ENCODE data around the gene PROSER1. TPM values are rescaled to one million over a fixed set of nuclear protein-coding genes. Genes with fewer than 3 reads are reported as not detected.

Gene PROSER1
- total RNA-seq, 1 donor from 2014 or later: 60.7 TPM

- Histone ChIP-seq H3K4me3 (no peak overlapping the region), H3K9me3 (no peaks in the 10 kb centered on the region), H3K27ac (no peak overlapping the region), H3K4me1 (no peaks in the 10 kb centered on the region), H3K36me3 (no peaks in the 10 kb centered on the region), H3K27me3 (no peaks in the 10 kb centered on the region)
- DNase-seq (ENCODE audit: low spot score in 2 of 2): no peak
- TF ChIP-seq CTCF (IDR thresholded peaks at IDR 0.05): no peak
- intact Hi-C loops (cut with DNase I): no loop called here
Measured at GRCh38 chr13:38970380-38971051, 67.4 kb downstream of the PROSER1 start.

GRCh38 chr13:38969187-38969586 is 68.7 kb downstream of the PROSER1 start:
- Histone ChIP-seq H3K27ac (no peak overlapping the region), H3K36me3 (no peaks in the 10 kb centered on the region), H3K9me3 (no peaks in the 10 kb centered on the region), H3K27me3 (no peaks in the 10 kb centered on the region), H3K4me1 (no peaks in the 10 kb centered on the region), H3K4me3 (no peak overlapping the region)
- DNase-seq (ENCODE audit: low spot score in 2 of 2): no peak
- no peak for TF ChIP-seq CTCF (IDR thresholded peaks at IDR 0.05)
- intact Hi-C loops (cut with DNase I): no loop called here

GRCh38 chr13:38967446-38967845 is 70.4 kb downstream of the PROSER1 start:
- no peaks in the 10 kb centered on the region for H3K27me3 ChIP-seq
- no peak for TF ChIP-seq CTCF (IDR thresholded peaks at IDR 0.05)
- intact Hi-C loops (cut with DNase I): no loop called here
- no peak overlapping the region for H3K27ac ChIP-seq
- no peak overlapping the region for H3K4me3 ChIP-seq
- no peaks in the 10 kb centered on the region for H3K9me3 ChIP-seq
- no peak for DNase-seq (ENCODE audit: low spot score in 2 of 2)
- H3K36me3 ChIP-seq: no peaks in the 10 kb centered on the region
- H3K4me1 ChIP-seq: no peaks in the 10 kb centered on the region

- Histone ChIP-seq H3K27ac (no peak overlapping the region), H3K36me3 (no peaks in the 10 kb centered on the region), H3K9me3 (no peaks in the 10 kb centered on the region), H3K4me3 (no peak overlapping the region), H3K27me3 (no peaks in the 10 kb centered on the region), H3K4me1 (no peaks in the 10 kb centered on the region)
- intact Hi-C loops (cut with DNase I): no loop called here
- TF ChIP-seq CTCF (IDR thresholded peaks at IDR 0.05): no peak
- DNase-seq (ENCODE audit: low spot score in 2 of 2): no peak
Measured at GRCh38 chr13:38965281-38965680, 72.6 kb downstream of the PROSER1 start.

GRCh38 chr13:38960175-38960574 is 77.7 kb downstream of the PROSER1 start:
- Histone ChIP-seq H3K9me3 (no peaks in the 10 kb centered on the region), H3K27ac (no peak overlapping the region), H3K4me1 (no peaks in the 10 kb centered on the region), H3K4me3 (no peak overlapping the region), H3K36me3 (no peaks in the 10 kb centered on the region), H3K27me3 (no peaks in the 10 kb centered on the region)
- no peak for TF ChIP-seq CTCF (IDR thresholded peaks at IDR 0.05)
- no peak for DNase-seq (ENCODE audit: low spot score in 2 of 2)
- intact Hi-C loops (cut with DNase I): no loop called here

Other genes starting within 250 kb of the PROSER1 start
- not detected for gene STOML3, start 47.3 kb downstream of the PROSER1 start, total RNA-seq
- 7.1 TPM for gene NHLRC3, start 367 bp upstream of the PROSER1 start, total RNA-seq